ENCODE data around the gene ERMARD.

Gene ERMARD

DNA sequence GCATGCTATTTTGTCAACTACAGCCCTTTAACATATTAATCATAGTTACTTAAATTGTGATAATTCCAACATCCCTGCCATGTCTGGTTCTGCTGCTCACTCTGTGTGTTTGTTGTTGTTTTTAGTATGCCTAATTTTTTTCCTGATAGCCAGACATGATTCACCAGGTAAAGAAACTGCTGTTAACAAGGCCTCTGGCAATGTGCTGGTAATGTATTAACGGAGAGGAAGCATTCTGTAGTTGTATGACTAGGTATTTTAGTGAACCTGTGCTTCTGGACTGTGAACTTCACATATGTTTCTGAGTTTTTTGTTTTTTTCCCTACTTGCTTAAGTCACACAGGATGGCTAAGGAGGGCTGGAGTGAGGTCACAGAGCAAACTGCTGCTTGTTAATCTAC, 4.9 kb upstream of the ERMARD start:
- no peak overlapping the region for H2AK5ac ChIP-seq (ENCODE audit: low read depth, low read length)
- H4K91ac ChIP-seq (ENCODE audit: low read depth, low read length, poor library complexity): no peak overlapping the region
- no peak overlapping the region for H4K8ac ChIP-seq (ENCODE audit: low read depth, low read length)
- no peak overlapping the region for H2AFZ ChIP-seq (ENCODE audit: low read length)
- no peaks in the 10 kb centered on the region for H3K79me1 ChIP-seq (ENCODE audit: low read depth, low read length)
- H3K4me1 ChIP-seq (ENCODE audit: control insufficient read depth in 2 of 2, insufficient read depth in 1 of 2, low read depth in 1 of 2, low read length in 2 of 2): peaks cover 0 to 3% of the 10 kb centered on the region in 2 donors
- H2BK12ac ChIP-seq (ENCODE audit: low read length): no peak overlapping the region
- H3K27me3 ChIP-seq (ENCODE audit: control insufficient read depth in 3 of 3, insufficient read depth in 3 of 3, low read depth in 1 of 3, low read length in 3 of 3): no peaks in the 10 kb centered on the region
- no peak overlapping the region for H3K18ac ChIP-seq (ENCODE audit: low read length)
- H3K4me3 ChIP-seq (ENCODE audit: low read length in 2 of 2): no peak overlapping the region
- no peak overlapping the region for H3K27ac ChIP-seq (replicated peaks; ENCODE audit: low read length)
- no CpG with 5 or more reads among the region's 1 CpG for WGBS, 2 donors (ENCODE audit: extremely low coverage in 2 of 2, insufficient read length in 2 of 2, insufficient replicate concordance in 1 of 2)
- H3K9me3 ChIP-seq (replicated peaks in 1 of 2; ENCODE audit: control insufficient read depth in 2 of 2, insufficient read depth in 1 of 2, low read depth in 1 of 2, low read length in 2 of 2): peaks cover 0 to 14% of the 10 kb centered on the region in 2 donors
- H3K23ac ChIP-seq (ENCODE audit: low read depth, low read length, poor library complexity): no peak overlapping the region
- DNase-seq (ENCODE audit: low spot score): no peak
- H2BK5ac ChIP-seq (ENCODE audit: low read length): no peak overlapping the region
- H3K4me2 ChIP-seq (ENCODE audit: insufficient read depth, low read length, poor library complexity, severe bottlenecking): no peak overlapping the region
- H3K4ac ChIP-seq (ENCODE audit: low read length): no peak overlapping the region
- peaks cover 0 to 13% of the 10 kb centered on the region in 2 donors for H3K36me3 ChIP-seq (replicated peaks in 1 of 2; ENCODE audit: control insufficient read depth in 2 of 2, insufficient read depth in 2 of 2, low read length in 2 of 2)
- H3K14ac ChIP-seq (ENCODE audit: low read length): no peak overlapping the region
- H2BK15ac ChIP-seq (ENCODE audit: low read length): no peak overlapping the region
- H2BK120ac ChIP-seq (ENCODE audit: low read depth, low read length): no peak overlapping the region
- H3K9ac ChIP-seq (ENCODE audit: low read depth, low read length, poor library complexity): no peak overlapping the region

- H3K4me2 ChIP-seq (ENCODE audit: insufficient read depth, low read length, poor library complexity, severe bottlenecking): peak overlapping the region; percentile 67
- H4K8ac ChIP-seq (ENCODE audit: low read depth, low read length): peak overlapping the region; percentile 99
- peaks cover 3 to 15% of the 10 kb centered on the region in 2 donors for H3K4me1 ChIP-seq (ENCODE audit: control insufficient read depth in 2 of 2, insufficient read depth in 1 of 2, low read depth in 1 of 2, low read length in 2 of 2)
- H2AK5ac ChIP-seq (ENCODE audit: low read depth, low read length): peak overlapping the region; percentile 66
- H2BK12ac ChIP-seq (ENCODE audit: low read length): no peak overlapping the region
- peak overlapping the region; percentile 90 for H4K91ac ChIP-seq (ENCODE audit: low read depth, low read length, poor library complexity)
- peak overlapping the region; percentile 97 for H3K9ac ChIP-seq (ENCODE audit: low read depth, low read length, poor library complexity)
- H3K4me3 ChIP-seq (ENCODE audit: low read length in 2 of 2): peak overlapping the region; percentile 69 to 95
- H3K23ac ChIP-seq (ENCODE audit: low read depth, low read length, poor library complexity): peak overlapping the region; percentile 100
- no peak overlapping the region for H2BK15ac ChIP-seq (ENCODE audit: low read length)
- H2BK5ac ChIP-seq (ENCODE audit: low read length): no peak overlapping the region
- H3K79me1 ChIP-seq (ENCODE audit: low read depth, low read length): no peaks in the 10 kb centered on the region
- no peak overlapping the region for H2BK120ac ChIP-seq (ENCODE audit: low read depth, low read length)
- DNase-seq (ENCODE audit: low spot score): peak; percentile 4
- peaks cover 0 to 20% of the 10 kb centered on the region in 2 donors for H3K36me3 ChIP-seq (replicated peaks in 1 of 2; ENCODE audit: control insufficient read depth in 2 of 2, insufficient read depth in 2 of 2, low read length in 2 of 2)
- H2AFZ ChIP-seq (ENCODE audit: low read length): peak overlapping the region; percentile 96
- peaks cover 0 to 1% of the 10 kb centered on the region in 2 donors for H3K9me3 ChIP-seq (replicated peaks in 1 of 2; ENCODE audit: control insufficient read depth in 2 of 2, insufficient read depth in 1 of 2, low read depth in 1 of 2, low read length in 2 of 2)
- WGBS, 2 donors (ENCODE audit: extremely low coverage in 2 of 2, insufficient read length in 2 of 2, insufficient replicate concordance in 1 of 2): no CpG with 5 or more reads among the region's 19 CpGs
- no peak overlapping the region for H3K4ac ChIP-seq (ENCODE audit: low read length)
- H3K14ac ChIP-seq (ENCODE audit: low read length): no peak overlapping the region
- H3K18ac ChIP-seq (ENCODE audit: low read length): peak overlapping the region; percentile 95
- H3K27me3 ChIP-seq (ENCODE audit: control insufficient read depth in 3 of 3, insufficient read depth in 3 of 3, low read depth in 1 of 3, low read length in 3 of 3): no peaks in the 10 kb centered on the region
- peak overlapping the region; percentile 89 for H3K27ac ChIP-seq (replicated peaks; ENCODE audit: low read length)
Observed at GRCh38 chr6:169752074-169752623, 727 bp downstream of the ERMARD start.

DNA sequence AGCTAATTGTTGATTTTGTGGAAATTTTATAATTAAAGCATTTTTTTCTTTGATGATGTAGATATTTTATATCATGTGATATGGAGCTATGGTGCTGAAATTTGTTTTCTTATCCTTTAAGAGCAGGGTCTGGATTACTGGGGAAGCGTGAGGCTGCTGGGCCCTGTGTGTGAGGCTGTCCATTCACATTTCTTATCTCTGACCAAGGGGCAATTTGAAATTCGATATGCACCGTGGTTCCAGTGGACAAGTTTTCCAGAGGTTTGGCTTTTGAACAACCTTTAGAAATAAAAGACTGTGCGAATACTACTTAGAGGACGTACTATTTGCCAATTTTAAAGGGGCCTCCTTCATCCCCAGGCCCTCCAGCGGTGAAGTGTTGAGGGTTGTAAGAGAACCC, 3.7 kb downstream of the ERMARD start:
- no CpG with 5 or more reads among the region's 6 CpGs for WGBS, 2 donors (ENCODE audit: extremely low coverage in 2 of 2, insufficient read length in 2 of 2, insufficient replicate concordance in 1 of 2)
- no peak overlapping the region for H4K8ac ChIP-seq (ENCODE audit: low read depth, low read length)
- peaks cover 3 to 14% of the 10 kb centered on the region in 2 donors for H3K4me1 ChIP-seq (ENCODE audit: control insufficient read depth in 2 of 2, insufficient read depth in 1 of 2, low read depth in 1 of 2, low read length in 2 of 2)
- H3K9ac ChIP-seq (ENCODE audit: low read depth, low read length, poor library complexity): no peak overlapping the region
- H3K4ac ChIP-seq (ENCODE audit: low read length): no peak overlapping the region
- H3K27me3 ChIP-seq (ENCODE audit: control insufficient read depth in 3 of 3, insufficient read depth in 3 of 3, low read depth in 1 of 3, low read length in 3 of 3): no peaks in the 10 kb centered on the region
- no peak overlapping the region for H3K4me3 ChIP-seq (ENCODE audit: low read length in 2 of 2)
- no peak overlapping the region for H3K4me2 ChIP-seq (ENCODE audit: insufficient read depth, low read length, poor library complexity, severe bottlenecking)
- no peak overlapping the region for H2BK12ac ChIP-seq (ENCODE audit: low read length)
- no peak overlapping the region for H3K23ac ChIP-seq (ENCODE audit: low read depth, low read length, poor library complexity)
- H3K9me3 ChIP-seq (replicated peaks in 1 of 2; ENCODE audit: control insufficient read depth in 2 of 2, insufficient read depth in 1 of 2, low read depth in 1 of 2, low read length in 2 of 2): no peaks in the 10 kb centered on the region
- no peak overlapping the region for H2BK120ac ChIP-seq (ENCODE audit: low read depth, low read length)
- peaks cover 6 to 38% of the 10 kb centered on the region in 2 donors for H3K36me3 ChIP-seq (replicated peaks in 1 of 2; ENCODE audit: control insufficient read depth in 2 of 2, insufficient read depth in 2 of 2, low read length in 2 of 2)
- no peak overlapping the region for H3K27ac ChIP-seq (replicated peaks; ENCODE audit: low read length)
- no peak overlapping the region for H2BK5ac ChIP-seq (ENCODE audit: low read length)
- H2AFZ ChIP-seq (ENCODE audit: low read length): no peak overlapping the region
- H2BK15ac ChIP-seq (ENCODE audit: low read length): no peak overlapping the region
- DNase-seq (ENCODE audit: low spot score): no peak
- no peaks in the 10 kb centered on the region for H3K79me1 ChIP-seq (ENCODE audit: low read depth, low read length)
- no peak overlapping the region for H3K18ac ChIP-seq (ENCODE audit: low read length)
- no peak overlapping the region for H2AK5ac ChIP-seq (ENCODE audit: low read depth, low read length)
- H3K14ac ChIP-seq (ENCODE audit: low read length): no peak overlapping the region
- no peak overlapping the region for H4K91ac ChIP-seq (ENCODE audit: low read depth, low read length, poor library complexity)

DNA sequence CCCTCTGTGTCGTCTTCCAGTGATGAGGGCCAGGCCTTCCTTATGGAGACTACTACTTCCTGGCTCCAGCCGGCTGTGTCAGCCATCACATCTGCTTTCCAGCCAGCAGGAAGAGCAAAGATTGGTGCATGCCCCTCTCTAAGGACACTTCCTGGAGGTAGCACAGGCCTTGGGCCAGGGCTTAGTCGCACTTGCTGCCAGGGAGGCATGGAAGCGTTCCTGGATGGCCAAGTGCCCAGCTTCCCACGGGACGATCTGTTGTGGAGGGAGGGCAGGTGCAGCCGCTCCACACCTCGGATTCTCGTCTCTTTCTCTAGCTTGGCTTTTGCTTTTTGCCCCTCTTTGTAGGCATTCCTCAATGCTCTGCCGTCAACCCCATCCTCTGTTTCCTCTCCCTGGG, 11.9 kb downstream of the ERMARD start:
- H4K91ac ChIP-seq (ENCODE audit: low read depth, low read length, poor library complexity): no peak overlapping the region
- WGBS, 2 donors (ENCODE audit: extremely low coverage in 2 of 2, insufficient read length in 2 of 2, insufficient replicate concordance in 1 of 2): no CpG with 5 or more reads among the region's 10 CpGs
- H3K36me3 ChIP-seq (replicated peaks in 1 of 2; ENCODE audit: control insufficient read depth in 2 of 2, insufficient read depth in 2 of 2, low read length in 2 of 2): peaks cover 14 to 93% of the 10 kb centered on the region in 2 donors

More for the DNA sequence above, 11.9 kb downstream of the ERMARD start:
- H4K8ac ChIP-seq (ENCODE audit: low read depth, low read length): no peak overlapping the region
- H3K27ac ChIP-seq (replicated peaks; ENCODE audit: low read length): no peak overlapping the region
- H2BK120ac ChIP-seq (ENCODE audit: low read depth, low read length): no peak overlapping the region
- H3K4me3 ChIP-seq (ENCODE audit: low read length in 2 of 2): no peak overlapping the region
- no peak overlapping the region for H3K9ac ChIP-seq (ENCODE audit: low read depth, low read length, poor library complexity)
- H3K79me1 ChIP-seq (ENCODE audit: low read depth, low read length): no peaks in the 10 kb centered on the region
- H3K18ac ChIP-seq (ENCODE audit: low read length): no peak overlapping the region
- H2BK5ac ChIP-seq (ENCODE audit: low read length): no peak overlapping the region
- no peak overlapping the region for H2AFZ ChIP-seq (ENCODE audit: low read length)
- no peak overlapping the region for H3K14ac ChIP-seq (ENCODE audit: low read length)
- DNase-seq (ENCODE audit: low spot score): no peak
- H3K27me3 ChIP-seq (ENCODE audit: control insufficient read depth in 3 of 3, insufficient read depth in 3 of 3, low read depth in 1 of 3, low read length in 3 of 3): no peaks in the 10 kb centered on the region
- no peak overlapping the region for H2BK12ac ChIP-seq (ENCODE audit: low read length)
- H2BK15ac ChIP-seq (ENCODE audit: low read length): no peak overlapping the region
- no peaks in the 10 kb centered on the region for H3K4me1 ChIP-seq (ENCODE audit: control insufficient read depth in 2 of 2, insufficient read depth in 1 of 2, low read depth in 1 of 2, low read length in 2 of 2)
- H2AK5ac ChIP-seq (ENCODE audit: low read depth, low read length): no peak overlapping the region
- no peak overlapping the region for H3K4ac ChIP-seq (ENCODE audit: low read length)
- H3K23ac ChIP-seq (ENCODE audit: low read depth, low read length, poor library complexity): no peak overlapping the region
- H3K9me3 ChIP-seq (replicated peaks in 1 of 2; ENCODE audit: control insufficient read depth in 2 of 2, insufficient read depth in 1 of 2, low read depth in 1 of 2, low read length in 2 of 2): no peaks in the 10 kb centered on the region
- H3K4me2 ChIP-seq (ENCODE audit: insufficient read depth, low read length, poor library complexity, severe bottlenecking): no peak overlapping the region
